NCI-H187 treated with DMSO at 0.1 percent for 48 hours (cell line): ENCODE measurements around the gene PRRX2.
"Not testable (repeated sequence)": the region's sequence is repeated elsewhere in the genome, so short reads cannot be mapped to it uniquely, and the experiment has no call there.

Experiments
- DNase-seq: peaks from one replicate; lab custom pipeline; 2025; lab: John Stamatoyannopoulos, UW

Gene PRRX2

GRCh38 chr9:129735546-129735945, 70.1 kb downstream of the PRRX2 start:
- no peak for DNase-seq

GRCh38 chr9:129736334-129736733, 70.9 kb downstream of the PRRX2 start:
- no peak for DNase-seq

- DNase-seq: no peak
Measured at GRCh38 chr9:129737479-129738274, 72.2 kb downstream of the PRRX2 start.

GRCh38 chr9:129739432-129739831, 74.0 kb downstream of the PRRX2 start:
- no peak for DNase-seq

- no peak for DNase-seq
Measured at GRCh38 chr9:129740174-129740573, 74.7 kb downstream of the PRRX2 start.

- no peak for DNase-seq
Measured at GRCh38 chr9:129740666-129741464, 75.4 kb downstream of the PRRX2 start.

GRCh38 chr9:129745200-129745599, 79.8 kb downstream of the PRRX2 start:
- no peak for DNase-seq

- no peak for DNase-seq
Measured at GRCh38 chr9:129746092-129746777, 80.8 kb downstream of the PRRX2 start.

GRCh38 chr9:129748249-129748648, 82.8 kb downstream of the PRRX2 start:
- no peak for DNase-seq

- not testable (repeated sequence) for DNase-seq
Measured at GRCh38 chr9:129749052-129749451, 83.6 kb downstream of the PRRX2 start.

GRCh38 chr9:129749575-129749974, 84.1 kb downstream of the PRRX2 start:
- no peak for DNase-seq

GRCh38 chr9:129750013-129750638, 84.7 kb downstream of the PRRX2 start:
- no peak for DNase-seq

- DNase-seq: no peak
Measured at GRCh38 chr9:129751841-129752801, 86.7 kb downstream of the PRRX2 start.

GRCh38 chr9:129752900-129753729, 87.7 kb downstream of the PRRX2 start, which contains the start of gene PTGES:
TSS of gene PTGES (minus strand) at chr9:129753042. CDS start at chr9:129753012, 30 bp downstream.
- DNase-seq: no peak

- DNase-seq: no peak
Measured at GRCh38 chr9:129755151-129755550, 89.7 kb downstream of the PRRX2 start.

- no peak for DNase-seq
Measured at GRCh38 chr9:129756191-129756590, 90.7 kb downstream of the PRRX2 start.

- DNase-seq: no peak
Measured at GRCh38 chr9:129757045-129757444, 91.6 kb downstream of the PRRX2 start.

- no peak for DNase-seq
Measured at GRCh38 chr9:129759319-129759718, 93.9 kb downstream of the PRRX2 start.

- no peak for DNase-seq
Measured at GRCh38 chr9:129759804-129760502, 94.5 kb downstream of the PRRX2 start.
